GM18907 (cell line): ENCODE measurements around the gene HOXC4.
"Not testable (repeated sequence)": the region's sequence is repeated elsewhere in the genome, so short reads cannot be mapped to it uniquely, and the experiment has no call there.

ENCODE experiments used
- ATAC-seq: cut with Tn5 transposase; IDR thresholded peaks from one replicate; pipeline ENCODE4 v1.9.1; 2021; ENCODE audit warnings: mild to moderate bottlenecking, moderate library complexity; ENCODE audit not compliant: unreplicated experiment

HOXC4 gene

DNA sequence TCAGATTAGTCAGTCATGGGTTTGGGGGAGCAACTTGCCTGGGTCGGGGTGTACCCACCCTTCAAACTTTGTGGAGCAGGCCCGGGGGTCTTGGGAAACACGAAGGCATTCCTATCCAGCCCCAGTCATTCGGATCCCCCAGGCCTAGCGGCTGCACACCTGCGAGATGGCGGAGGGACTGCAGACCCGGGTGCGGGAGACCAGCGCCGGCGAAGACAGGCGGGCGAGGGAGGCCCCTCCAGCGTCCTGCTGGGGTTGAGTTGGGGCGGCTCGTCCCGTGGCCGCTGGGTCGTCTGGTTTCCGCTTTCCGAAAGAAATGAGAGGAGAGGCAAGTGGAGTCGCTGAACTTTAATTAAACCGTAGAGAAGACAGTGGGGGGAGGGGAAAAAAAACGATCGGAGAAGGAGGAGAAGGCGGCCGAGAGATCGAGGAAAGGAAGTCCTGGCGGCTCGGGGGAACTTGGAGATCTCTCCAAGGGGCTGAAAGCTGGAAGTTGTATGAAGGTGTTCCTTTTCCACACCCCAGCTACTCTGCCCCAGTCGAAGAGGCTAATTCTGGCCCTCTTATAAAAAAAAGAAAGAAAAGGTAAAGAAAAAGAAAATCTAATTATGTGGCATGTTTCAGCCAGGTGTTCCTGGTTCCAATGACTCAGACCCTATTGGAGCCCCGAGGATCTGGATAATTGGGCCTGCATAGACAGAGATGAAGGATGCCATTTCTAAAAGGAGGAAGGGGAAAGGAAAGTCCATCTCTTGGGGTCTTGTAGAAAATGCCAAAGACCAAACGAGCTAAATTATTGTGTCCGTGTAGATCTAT is 28.2 kb downstream of the HOXC4 start:
- not testable (repeated sequence) for ATAC-seq

DNA sequence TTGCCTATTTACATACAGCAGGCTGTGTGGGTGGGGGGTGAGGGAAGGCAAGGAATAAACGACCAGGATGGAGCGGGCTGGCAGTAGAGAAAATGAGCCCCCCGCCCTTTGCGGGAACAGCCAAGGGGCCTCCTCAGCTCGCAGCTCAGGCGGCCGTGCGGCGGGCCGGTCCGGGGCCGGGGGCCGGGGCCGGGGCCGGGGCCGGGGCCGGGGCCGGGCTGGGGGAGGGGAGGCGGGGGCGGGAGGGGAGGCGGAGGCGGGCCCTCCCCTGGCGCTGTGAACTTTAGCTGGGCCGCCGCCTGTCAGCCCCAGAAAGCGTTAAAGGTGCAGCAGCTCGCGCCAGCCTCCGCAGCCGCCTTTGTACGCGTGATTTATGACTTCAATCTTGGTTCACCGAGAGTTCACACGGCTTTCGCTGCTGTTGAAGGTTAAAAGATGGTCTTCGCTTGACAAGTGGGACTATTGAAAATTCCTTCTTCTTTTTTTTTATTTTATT is 28.8 kb downstream of the HOXC4 start:
- ATAC-seq = no peak

- not testable (repeated sequence) for ATAC-seq
Measured at GRCh38 chr12:54088011-54088410, 34.4 kb downstream of the HOXC4 start.

DNA sequence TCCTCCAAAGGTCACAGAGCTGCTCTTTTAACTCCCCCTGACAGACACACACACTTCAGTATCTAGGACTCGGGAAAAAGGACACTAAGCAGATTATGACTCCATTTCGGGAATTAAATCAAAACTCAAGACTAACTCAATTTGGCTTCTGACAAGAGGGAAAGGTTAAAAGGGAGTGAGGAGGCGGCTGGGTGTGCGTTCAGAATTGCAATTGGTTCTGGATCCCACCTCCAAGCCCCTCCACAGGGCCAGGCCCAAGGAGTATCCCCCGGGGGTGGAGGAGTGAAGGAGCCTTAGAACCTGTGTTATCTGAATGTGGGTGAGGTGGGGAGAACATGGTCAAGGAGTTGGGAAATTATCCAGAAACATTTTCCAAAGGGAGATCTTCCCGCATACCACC is 35.8 kb downstream of the HOXC4 start:
- ATAC-seq = not testable (repeated sequence)

- not testable (repeated sequence) for ATAC-seq
Measured at GRCh38 chr12:54090312-54090711, 36.7 kb downstream of the HOXC4 start.

- not testable (repeated sequence) for ATAC-seq
Measured at GRCh38 chr12:54092943-54093342, 39.3 kb downstream of the HOXC4 start.

DNA sequence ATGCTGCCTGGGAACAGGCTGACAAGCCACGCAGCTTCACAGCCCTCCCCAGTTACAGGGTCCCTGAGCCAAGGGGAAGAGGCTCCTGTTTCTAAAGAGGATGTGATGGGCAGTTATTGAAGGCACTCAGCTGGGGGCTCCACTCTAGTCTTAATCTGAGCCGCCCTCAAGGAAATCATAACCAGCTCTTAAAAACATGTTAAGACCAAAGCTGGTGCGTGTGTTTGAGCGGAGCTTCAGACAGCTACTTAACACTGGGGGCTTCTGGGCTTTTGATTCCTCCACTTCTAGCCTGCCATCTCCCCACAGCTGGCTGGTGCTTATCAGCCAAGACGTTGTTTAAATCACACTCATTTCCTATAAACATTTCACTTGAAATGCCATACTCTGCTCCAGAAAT is 42.3 kb downstream of the HOXC4 start:
- ATAC-seq = not testable (repeated sequence)

GRCh38 chr12:54098644-54099043 is 45.0 kb downstream of the HOXC4 start:
- not testable (repeated sequence) for ATAC-seq

- not testable (repeated sequence) for ATAC-seq
Measured at GRCh38 chr12:54100588-54100987, 47.0 kb downstream of the HOXC4 start.

- ATAC-seq = not testable (repeated sequence)
Measured at GRCh38 chr12:54102223-54102622, 48.6 kb downstream of the HOXC4 start.

DNA sequence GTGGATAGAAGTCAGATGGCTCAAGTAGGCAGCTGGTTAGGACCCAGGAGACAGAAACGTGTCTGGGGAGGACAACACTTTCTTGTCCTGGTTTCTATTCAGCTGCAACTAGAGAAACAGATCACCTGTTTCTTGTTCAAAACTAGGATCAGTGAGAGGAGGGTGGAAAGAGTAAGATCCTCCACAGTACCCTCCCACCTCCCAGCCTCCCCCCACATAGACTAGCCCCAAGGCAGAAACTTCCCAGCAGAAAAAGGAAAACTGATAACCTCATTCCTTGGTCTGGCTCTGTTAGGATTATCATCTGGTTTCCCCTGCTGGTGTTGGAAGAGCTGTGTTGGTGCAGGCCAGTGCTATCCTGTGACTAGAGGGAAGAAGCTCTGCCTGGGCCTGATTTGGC is 50.2 kb downstream of the HOXC4 start:
- ATAC-seq = not testable (repeated sequence)
